Left renal cortex interstitium (tissue), 4 donors: ENCODE data around the gene CDK5RAP1. TPM values are rescaled to one million over a fixed set of nuclear protein-coding genes. Genes with fewer than 3 reads are reported as not detected.
"Not testable (repeated sequence)": the region's sequence is repeated elsewhere in the genome, so short reads cannot be mapped to it uniquely, and the experiment has no call there.

Experiments
- DNase-seq, 4 donors: peaks; one replicate each; pipeline ENCODE4 v3.0.0-alpha.2; 2013; ENCODE audit warnings: low read depth in 4 of 4, low spot score in 2 of 4, missing footprints in 1 of 4
- polyA plus RNA-seq, 4 donors: library from polyadenylated mRNA; unstranded; fragments of 120-200 nt; gene quantifications; one replicate each; pipeline ENCODE4 v1.2.1, GENCODE V29; 2013; ENCODE audit not compliant: insufficient read length in 4 of 4

CDK5RAP1 gene
- polyA plus RNA-seq, 4 donors, result 26.6 to 44.1 (median 35.1) TPM

DNA sequence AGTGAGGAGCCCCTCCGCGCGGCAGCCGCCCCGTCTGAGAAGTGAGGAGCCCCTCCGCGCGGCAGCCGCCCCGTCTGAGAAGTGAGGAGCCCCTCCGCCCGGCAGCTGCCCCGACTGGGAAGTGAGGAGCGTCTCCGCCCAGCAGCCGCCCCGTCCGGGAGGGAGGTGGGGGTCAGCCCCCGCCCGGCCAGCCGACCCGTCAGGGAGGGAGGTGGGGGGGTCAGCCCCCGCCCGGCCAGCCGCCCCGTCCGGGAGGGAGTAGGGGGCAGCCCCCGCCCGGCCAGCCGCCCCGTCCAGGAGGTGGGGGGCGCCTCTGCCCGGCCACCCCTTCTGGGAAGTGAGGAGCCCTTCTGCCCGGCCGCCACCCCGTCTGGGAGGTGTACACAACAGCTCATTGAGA lies 12.0 kb downstream of the CDK5RAP1 start:
- DNase-seq, result not testable (repeated sequence)

DNA sequence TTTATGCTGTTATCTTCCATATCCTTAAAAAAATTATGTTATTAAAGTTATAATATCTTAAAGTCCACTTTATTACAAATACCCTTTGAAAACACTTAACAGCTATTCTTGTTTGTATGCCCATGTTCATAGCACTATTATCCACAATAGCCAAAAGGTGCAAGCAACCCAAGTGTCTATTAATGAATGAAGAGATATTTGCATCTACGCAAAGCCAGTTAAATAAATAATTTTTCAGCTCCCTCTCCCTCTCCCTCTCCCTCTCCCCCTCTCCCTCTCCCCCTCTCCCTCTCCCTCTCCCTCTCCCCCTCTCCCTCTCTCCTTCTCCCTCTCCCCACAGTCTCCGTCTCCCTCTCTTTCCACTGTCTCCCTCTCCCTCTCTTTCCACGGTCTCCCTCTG lies 13.1 kb downstream of the CDK5RAP1 start:
- no peak for DNase-seq

DNA sequence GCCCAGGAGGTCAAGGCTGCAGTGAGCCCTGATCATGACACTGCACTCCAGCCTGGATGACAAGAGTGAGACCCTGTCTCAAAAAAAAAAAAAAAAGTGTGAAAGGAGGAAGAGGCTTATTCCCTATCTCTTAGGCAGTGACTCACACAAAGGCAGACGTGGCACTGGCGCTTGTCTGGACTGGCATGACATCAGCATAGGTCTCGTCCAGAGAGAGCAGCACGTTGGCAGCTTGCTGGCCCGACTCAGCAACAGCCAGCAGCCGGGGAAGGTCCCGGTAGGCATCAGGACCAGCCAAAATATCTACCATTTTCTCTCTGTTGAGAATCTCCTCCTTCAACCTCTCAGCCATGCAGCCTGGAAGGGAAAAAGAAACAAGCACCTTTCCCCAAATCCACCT lies 14.1 kb downstream of the CDK5RAP1 start:
- no peak for DNase-seq

DNA sequence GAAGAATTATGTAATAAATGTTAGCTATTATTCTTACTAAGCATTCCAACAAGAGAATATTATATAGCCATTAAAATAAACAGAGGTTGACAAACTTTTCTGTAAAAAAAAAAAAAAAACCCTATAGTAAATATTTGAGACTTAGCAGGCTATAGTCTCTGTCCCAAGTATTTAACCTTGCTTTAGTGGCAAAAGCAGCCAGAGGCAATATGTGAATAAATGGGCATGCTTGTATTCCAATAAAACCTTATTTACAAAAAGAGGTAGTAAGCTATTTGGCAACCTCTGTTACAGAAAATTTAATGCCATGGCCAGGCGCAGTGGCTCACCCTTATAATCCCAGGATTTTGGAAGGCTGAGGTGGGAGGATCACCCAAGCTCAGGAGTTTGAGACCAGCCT lies 14.6 kb downstream of the CDK5RAP1 start:
- DNase-seq, result no peak

DNA sequence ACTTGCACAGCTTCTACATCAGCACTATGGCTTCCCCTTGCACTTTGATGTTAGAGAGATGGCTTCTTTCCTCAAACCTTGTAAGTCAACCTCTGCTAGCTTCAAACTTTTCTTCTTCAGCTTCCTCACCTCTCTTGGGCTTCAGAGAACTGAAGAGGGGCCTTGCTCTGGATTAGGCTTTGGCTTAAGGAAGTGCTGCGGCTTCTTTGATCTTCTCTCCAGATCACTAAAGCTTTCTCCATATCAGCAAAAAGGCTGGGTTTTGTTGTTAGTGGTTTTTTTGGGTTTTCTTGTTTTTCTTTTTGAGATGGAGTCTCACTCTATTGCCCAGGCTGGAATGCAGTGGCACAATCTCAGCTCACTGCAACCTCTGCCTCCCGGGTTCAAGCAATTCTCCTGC lies 24.0 kb downstream of the CDK5RAP1 start:
- no peak for DNase-seq

DNA sequence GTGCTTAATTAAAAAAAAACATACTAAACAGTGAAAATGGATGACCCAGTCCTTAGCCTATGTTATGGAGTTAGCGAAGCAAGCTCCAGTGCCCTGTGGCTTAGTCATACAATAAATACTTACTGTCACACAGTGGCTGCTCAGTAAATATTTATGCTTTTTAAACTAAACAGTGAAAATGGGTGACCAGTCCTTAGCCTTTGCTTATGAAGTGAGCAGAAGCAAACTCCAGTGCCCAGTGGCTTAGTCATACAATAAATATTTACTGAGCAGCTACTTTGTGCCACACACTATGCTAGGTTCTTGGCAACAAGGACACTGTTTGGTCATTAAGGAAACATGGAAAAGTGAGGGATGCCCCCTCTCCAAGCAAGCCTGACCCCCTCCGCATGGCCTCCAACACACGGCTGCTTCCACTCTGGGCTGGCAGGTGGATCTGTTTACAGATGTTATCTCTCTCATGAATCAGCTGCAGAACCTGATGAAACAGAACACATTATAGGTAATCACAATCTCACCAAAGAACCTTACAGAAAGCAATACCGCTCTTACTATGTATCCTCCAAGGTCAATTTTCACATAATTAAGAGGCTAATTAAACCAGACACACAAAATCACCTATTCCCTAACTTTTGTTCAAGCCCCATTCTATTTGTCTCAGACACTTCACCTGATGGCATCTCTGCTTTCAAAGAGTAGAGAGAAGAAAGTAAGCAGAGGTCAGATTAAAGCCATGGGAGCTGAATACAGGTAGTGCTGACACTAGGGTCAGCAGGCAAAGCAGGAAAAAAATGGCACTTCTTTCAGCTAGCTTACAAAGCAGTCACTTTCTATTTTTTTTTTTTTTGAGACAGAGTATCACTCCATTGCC lies 27.3 kb downstream of the CDK5RAP1 start:
- DNase-seq, result no peak

DNA sequence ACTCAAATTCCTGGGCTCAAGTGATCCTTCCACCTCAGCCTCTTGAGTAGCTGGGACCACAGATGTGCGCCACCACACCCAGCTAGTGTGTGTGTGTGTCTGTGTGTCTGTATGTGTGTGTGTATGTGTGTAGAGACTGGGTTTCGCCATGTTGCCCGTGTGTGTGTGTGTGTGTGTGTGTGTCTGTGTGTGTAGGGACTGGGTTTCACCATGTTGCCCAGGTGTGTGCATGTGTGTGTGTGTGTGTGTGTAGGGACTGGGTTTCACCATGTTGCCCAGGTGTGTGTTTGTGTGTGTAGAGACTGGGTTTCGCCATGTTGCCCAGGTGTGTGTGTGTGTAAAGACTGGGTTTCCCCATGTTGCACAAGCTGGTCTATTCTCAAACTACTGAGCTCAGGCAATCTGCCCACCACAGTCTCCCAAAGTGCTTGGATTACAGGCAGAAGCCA lies 28.3 kb downstream of the CDK5RAP1 start:
- DNase-seq, result no peak

DNA sequence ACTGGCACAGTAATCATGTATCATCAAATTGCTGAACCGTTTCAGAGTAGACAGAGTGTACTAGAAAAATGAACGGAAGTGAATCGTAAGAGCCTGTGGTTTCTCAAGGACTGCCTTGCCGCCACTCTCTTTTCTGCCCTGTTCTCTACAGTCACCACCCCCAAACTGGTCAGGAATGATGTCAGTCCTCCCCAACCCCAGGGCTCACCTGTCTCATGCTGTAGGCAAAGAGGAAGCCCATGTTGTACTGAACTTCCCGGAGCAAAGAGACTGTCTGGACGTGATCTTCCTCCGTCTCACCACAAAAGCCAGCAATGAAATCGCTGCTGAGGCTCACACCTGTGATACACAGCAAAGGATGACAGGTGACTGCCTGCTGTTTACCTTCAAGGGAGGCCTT lies 31.0 kb downstream of the CDK5RAP1 start:
- DNase-seq, result no peak

DNA sequence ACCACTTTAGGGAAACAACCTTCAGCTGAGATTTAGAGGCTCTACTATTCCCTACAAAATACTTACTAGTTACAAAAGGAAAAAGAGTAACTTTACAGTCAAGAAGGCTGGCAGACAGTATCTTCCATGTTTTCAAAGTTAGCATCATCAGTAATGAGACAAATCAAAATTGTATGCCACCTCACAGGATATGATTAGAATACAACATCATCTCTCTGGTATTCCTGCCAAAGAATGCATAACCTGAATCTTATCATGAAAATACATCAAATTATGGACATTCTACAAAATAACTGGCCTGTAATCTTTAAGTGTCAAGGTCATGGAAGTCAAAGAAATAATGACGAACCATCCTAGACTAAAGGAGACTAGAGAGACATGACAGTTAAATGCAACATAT lies 38.4 kb downstream of the CDK5RAP1 start:
- no peak for DNase-seq

DNA sequence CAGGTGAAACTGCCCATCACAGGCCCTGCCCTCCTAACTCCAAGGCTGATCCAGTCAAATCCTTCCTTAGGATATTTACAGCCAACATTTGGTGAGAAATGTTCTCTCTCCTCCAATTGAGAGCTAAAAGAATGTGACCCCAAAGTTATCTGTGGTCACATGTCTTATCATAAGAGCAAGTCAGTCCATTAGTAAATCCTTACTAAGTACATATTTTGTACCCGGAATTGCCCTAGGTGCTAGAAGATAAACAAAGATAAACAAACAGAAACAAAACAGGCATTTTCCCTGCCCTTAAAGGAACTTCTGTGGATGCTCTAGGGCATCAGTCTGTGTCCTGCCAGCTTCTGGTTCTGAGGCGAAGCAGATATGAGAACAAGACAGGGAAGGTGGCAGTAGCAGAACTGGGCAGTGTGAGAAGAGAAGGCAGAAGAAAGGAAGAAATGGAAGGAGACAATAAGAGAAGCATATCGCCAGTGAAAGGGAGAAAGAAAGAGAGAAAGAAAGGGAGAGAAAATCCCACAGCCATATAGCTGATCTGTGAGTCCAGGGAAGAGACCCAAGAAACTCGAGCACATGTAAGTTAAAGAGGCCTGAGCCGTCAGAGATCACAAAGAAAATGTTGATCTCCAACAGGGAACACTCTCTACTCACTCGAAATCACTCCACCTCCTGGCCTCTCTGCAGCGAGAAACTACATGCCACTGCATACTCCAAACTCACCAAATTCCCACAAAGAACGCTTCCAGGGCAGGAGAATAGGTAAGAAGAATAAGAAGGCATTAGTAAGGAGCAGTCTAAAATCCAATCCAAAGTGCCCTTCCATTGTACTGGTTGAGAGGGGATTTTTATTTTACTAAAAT lies 41.7 kb downstream of the CDK5RAP1 start:
- no peak for DNase-seq

DNA sequence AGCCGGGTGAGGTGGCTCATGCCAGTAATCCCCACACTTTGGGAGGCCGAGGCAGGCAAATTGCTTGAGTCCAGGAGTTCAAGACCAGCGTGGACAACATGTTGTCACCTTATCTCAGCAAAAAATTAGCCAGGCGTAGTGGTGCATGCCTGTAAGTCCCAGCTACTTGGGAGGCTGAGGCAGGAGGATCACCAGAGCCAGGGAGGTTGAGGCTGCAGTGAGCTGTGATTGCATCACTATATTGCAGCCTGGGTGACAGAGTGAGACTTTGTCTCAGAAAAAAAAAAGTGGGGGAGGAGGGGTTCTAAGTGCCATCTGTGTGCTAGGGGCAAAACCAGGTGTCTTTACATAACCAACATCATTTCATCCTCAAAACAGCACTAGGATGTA lies 48.3 kb downstream of the CDK5RAP1 start:
- DNase-seq, result no peak

DNA sequence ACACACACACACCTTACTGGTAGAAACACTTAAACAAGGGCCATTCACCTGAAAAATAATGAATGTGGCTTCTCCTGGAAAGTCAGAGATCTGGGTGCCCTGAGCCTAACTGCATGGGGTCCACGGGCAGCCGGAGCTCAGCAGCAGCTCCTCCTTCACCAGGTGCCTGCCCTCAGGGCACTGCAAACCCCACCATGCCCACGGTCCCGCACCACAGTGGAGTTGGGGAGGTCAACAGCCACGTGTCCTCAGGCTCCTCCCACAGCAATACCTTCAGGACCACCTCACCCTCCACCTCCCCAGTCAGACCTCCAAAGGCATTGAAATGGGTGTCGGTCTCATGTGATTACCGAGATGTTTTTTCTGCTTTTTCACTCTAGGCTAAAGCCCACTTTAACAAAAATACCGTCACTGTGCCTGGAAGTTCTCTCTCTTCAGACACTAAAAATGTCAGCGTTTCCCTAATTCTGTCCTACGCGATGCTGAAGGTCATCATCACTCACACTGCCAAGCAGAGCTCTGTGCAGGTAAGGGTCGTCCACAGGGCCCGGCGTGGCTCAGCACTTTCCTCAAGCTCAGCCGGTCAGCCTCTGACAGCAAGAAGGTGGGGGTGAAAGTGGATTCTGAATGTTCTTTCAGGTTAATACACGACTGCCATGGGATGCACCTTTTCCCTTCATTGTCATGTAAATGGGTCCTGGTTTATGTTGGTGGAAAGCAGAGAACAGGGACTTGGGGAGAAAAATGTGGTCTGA lies 48.9 kb downstream of the CDK5RAP1 start:
- no peak for DNase-seq

DNA sequence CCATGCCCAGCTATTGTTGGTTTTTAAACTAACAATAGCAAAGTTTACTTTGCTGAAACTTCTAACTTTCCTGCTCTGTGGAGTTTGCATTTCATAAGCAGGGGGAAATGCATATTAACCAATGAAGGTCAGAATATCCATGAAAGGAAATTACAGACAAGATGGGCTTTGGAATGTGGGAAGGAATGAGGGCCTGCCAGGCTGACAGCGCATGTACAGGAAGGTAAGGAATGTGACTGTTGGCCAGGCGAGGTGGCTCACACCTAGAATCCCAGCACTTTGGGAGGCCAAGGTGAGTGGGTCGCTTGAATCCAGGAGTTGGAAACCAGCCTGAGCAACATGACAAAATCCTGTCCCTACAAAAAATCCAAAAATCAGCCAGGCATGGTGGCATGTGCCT lies 49.6 kb downstream of the CDK5RAP1 start:
- no peak for DNase-seq

DNA sequence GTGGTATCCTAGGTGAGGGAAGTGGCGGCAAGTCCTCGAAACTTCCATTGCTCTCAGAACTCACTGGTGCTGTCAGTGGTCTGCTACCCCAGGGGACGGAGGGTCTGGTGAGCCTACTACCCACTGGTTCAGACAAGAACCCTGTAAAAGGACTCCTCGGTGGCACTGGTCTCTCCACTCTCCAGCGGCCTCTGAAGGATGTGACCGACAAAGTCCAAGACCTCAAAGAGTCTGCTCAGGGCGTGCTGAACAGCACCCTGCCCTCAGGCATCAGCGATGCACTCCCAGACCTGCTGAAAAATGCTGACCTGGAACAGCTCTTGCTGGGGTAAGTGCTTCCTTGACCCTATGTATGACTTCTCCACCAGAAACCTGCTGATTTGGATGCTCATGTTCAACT lies 51.8 kb downstream of the CDK5RAP1 start:
- no peak for DNase-seq

DNA sequence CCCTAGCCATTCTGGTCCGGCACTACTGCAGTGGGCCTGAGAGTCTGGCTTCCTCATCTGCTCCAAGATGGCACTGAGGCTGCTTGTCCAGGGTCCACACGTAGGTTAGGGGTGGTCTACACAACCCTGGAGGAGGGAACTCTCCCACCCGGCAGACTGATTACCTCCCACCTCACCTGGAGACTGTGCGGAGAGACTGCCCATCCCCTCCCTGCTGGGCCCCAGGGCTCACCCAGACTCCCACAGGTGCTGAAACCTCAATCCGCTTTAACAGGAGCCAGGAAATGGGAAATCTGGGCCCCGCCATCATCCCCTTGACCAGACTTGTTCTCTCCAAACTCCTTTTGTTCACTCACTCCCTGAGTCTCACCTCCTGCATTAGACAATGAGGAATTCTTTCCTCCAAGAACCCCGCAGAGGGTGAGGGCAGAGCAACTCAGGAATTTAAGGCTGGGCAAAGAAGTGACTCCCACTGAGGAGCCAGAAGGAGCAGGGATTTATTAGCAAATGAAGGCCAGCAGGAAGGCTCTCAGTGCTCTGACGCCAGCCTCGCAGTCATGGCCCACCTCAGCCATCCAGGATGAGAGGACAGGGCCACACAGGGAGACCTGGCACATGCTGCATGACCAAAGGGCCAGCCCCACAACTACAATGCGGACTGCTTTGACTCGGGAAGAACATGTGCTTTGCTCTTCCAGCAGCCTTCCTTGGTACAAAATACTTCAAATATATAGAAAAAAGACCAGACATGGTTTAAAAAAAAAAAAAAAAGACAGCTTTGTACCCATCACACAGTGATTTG lies 53.0 kb downstream of the CDK5RAP1 start:
- no peak for DNase-seq

DNA sequence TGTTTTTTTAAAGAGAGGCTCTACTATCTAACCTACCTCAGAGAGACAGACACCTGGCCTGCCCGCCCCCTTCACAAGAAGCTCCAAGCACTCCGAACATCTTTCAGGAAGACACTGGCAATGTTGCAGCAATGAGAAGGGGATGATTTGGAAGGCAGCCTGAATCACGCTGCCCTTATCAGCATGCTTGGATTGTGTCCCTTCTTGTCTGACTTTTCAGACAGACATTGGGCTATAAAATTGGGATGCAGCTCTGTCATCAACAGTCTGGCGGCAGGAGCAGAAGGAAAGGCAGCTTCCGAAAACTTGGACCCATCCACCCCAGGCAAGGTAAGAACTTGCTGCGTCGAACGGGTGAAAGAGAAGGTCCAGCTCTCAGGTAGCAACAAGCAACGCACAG lies 56.0 kb downstream of the CDK5RAP1 start:
- DNase-seq, result no peak

DNA sequence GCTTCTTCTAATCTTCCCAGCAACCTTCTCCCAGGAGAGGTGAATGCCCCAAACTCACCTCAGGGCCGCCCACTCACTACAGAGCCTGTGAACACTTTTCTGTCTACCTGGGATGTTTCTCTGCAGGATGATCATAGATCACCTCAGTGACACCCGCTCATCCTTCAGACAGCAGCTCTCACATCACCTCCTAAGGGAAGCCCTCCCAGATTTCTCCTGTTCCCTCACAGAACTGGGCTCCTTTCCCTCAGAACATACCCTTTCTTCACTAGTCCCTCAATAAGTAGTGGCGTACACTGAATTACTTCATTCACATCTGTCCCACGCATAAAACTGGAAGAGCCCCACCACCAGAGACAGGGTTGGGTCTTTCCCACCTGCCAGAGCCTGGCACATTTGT lies 57.8 kb downstream of the CDK5RAP1 start:
- DNase-seq, result no peak

DNA sequence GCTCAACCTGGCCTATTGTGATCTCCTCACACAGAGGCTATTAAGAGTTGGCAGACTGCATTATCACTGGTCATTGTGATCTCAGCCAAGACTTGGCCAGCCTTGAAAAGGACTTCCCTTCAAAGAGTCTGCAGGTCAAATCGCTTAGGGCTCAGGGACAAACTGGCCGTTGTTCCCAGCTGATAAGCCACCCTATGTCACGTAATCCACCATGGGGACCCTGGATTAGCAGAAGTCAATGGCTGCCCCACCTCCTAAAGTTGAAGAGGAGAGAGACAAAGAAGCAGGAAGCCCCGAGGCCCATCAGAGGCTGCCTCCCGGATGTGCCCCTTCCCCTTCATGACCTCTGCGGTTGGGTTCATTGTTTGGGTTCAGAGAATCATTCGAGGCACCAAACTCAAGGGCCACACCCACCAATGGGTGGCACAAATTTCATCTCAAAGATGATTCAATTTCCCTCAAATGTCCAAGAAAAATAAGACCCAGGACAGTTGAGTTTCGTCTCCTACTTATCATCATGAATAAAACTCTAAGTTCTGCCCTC lies 61.7 kb downstream of the CDK5RAP1 start:
- DNase-seq, result no peak

DNA sequence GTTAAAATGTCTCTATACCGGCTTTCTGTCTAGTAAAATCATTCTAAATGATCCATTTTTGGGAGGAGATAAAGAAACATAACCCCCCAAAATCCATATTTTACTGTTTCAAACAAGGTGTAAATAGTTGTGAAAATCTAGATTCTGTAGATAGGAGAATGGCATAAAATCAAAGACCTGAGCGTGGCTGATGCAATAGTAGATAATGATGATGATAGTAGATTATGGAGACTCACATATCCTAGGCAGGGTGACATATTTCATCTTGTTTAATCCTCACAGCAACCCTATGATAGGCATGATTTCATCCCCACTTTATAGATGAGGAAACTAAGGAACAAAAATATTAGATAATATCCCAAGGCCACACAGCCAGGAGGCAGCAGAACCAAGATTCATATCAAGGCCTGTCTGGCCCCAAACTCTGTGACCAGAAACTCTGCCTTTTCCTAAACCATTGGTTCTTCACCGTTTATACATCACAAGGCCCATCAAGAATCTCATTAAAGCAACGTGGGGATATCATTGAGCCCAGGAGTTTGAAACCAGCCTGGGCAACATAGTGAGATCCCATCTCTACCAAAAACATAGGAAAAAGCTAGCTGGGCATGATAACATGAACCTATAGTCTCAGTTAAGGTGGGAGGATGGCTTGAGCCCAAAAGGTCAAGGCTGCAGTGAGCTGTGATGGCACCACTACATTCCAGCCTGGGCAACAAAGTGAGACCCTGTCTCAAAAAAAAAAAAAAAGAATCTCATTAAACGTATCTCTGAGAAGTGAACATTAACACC lies 62.7 kb downstream of the CDK5RAP1 start:
- DNase-seq, result no peak
